ENCODE data around the gene RCCD1. TPM values are rescaled to one million over a fixed set of nuclear protein-coding genes. Genes with fewer than 3 reads are reported as not detected.

Gene RCCD1
- total and polyA plus RNA-seq, 2 donors (not counting 1 experiment from before 2014, with no cell fraction given) = 11.0 to 20.5 TPM

- ChIA-PET CTCF (interaction anchor here (0.6 to 0.8 kb wide), 2 partner anchors 8 to 10 kb away, joined by 3 read pairs; no protein-coding TSS in a partner anchor), POLR2A (no interaction called here)
- Histone ChIP-seq H3K27me3 (replicated peaks in 1 of 4; ENCODE audit: control extremely low read depth in 1 of 4, control insufficient read depth in 3 of 4, insufficient read depth in 4 of 4, low read length in 3 of 4) (no peaks in the 10 kb centered on the region), H2AFZ (ENCODE audit: insufficient read depth, low read depth, low read length, poor library complexity, severe bottlenecking) (no peak overlapping the region), H3K79me2 (ENCODE audit: control insufficient read depth, insufficient read depth, low read length) (no peaks in the 10 kb centered on the region), H3K9me3 (ENCODE audit: control extremely low read depth in 1 of 3, control insufficient read depth in 2 of 3, insufficient read depth in 1 of 3, low read length in 2 of 3) (no peaks in the 10 kb centered on the region), H3K9ac (ENCODE audit: low read length) (no peak overlapping the region), H4K20me1 (ENCODE audit: control insufficient read depth, insufficient read depth, low read length, poor library complexity, severe bottlenecking) (no peaks in the 10 kb centered on the region), H3K36me3 (replicated peaks in 1 of 2; ENCODE audit: control extremely low read depth in 1 of 2, control insufficient read depth in 1 of 2, extremely low read depth in 1 of 2, insufficient read depth in 2 of 2, low read length in 1 of 2) (peaks cover 0 to 70% of the 10 kb centered on the region in 2 experiments), H3K4me1 (ENCODE audit: control insufficient read depth in 2 of 2, insufficient read depth in 2 of 2, low read length in 2 of 2) (no peaks in the 10 kb centered on the region), H3K4me2 (replicated peaks; ENCODE audit: low read depth, low read length, poor library complexity, severe bottlenecking) (no peak overlapping the region), H3K27ac (ENCODE audit: low read length in 2 of 2) (no peak overlapping the region), H3K4me3 (ENCODE audit: control extremely low read depth in 1 of 5, extremely low read depth in 1 of 5, insufficient read depth in 1 of 5, low read depth in 2 of 5, low read length in 4 of 5) (no peak overlapping the region)
- H3K4me1 Mint-ChIP-seq = no peaks in the 10 kb centered on the region
- 89% methylated on average over 6 of the region's 8 CpGs for WGBS (ENCODE audit: insufficient coverage)
- TF ChIP-seq CTCF (IDR thresholded peaks at IDR 0.05) (no peak), EZH2 (IDR thresholded peaks at IDR 0.05; ENCODE audit: borderline replicate concordance, insufficient read depth, low read depth, low read length, poor library complexity, severe bottlenecking) (no peak)
- no peaks in the 10 kb centered on the region for H3K27me3 Mint-ChIP-seq
- intact Hi-C loops (cut with micrococcal nuclease) = no loop called here
- H3K9me3 Mint-ChIP-seq (ENCODE audit: insufficient read depth) = no peaks in the 10 kb centered on the region
- H3K27ac Mint-ChIP-seq = no peak overlapping the region
- DNase-seq = no peak
- ATAC-seq (ENCODE audit: low read depth) = no peak
- no peak overlapping the region for H3K4me3 Mint-ChIP-seq
These were observed 6.2 kb upstream of the RCCD1 start for GRCh38 chr15:90948506-90948905.

- intact Hi-C loops (cut with micrococcal nuclease) = no loop called here
- H2AFZ ChIP-seq (ENCODE audit: insufficient read depth, low read depth, low read length, poor library complexity, severe bottlenecking) = no peak overlapping the region
- no peaks in the 10 kb centered on the region for H3K79me2 ChIP-seq (ENCODE audit: control insufficient read depth, insufficient read depth, low read length)
- H3K4me3 ChIP-seq (ENCODE audit: control extremely low read depth in 1 of 5, extremely low read depth in 1 of 5, insufficient read depth in 1 of 5, low read depth in 2 of 5, low read length in 4 of 5) = no peak overlapping the region
- H3K9ac ChIP-seq (ENCODE audit: low read length) = no peak overlapping the region
- Mint-ChIP-seq H3K27ac (no peak overlapping the region), H3K9me3 (ENCODE audit: insufficient read depth) (no peaks in the 10 kb centered on the region), H3K4me1 (peaks cover 6% of the 10 kb centered on the region), H3K4me3 (no peak overlapping the region), H3K27me3 (no peaks in the 10 kb centered on the region)
- no peak overlapping the region for H3K27ac ChIP-seq (ENCODE audit: low read length in 2 of 2)
- H3K27me3 ChIP-seq (replicated peaks in 1 of 4; ENCODE audit: control extremely low read depth in 1 of 4, control insufficient read depth in 3 of 4, insufficient read depth in 4 of 4, low read length in 3 of 4) = no peaks in the 10 kb centered on the region
- peaks cover 0 to 56% of the 10 kb centered on the region in 2 experiments for H3K36me3 ChIP-seq (replicated peaks in 1 of 2; ENCODE audit: control extremely low read depth in 1 of 2, control insufficient read depth in 1 of 2, extremely low read depth in 1 of 2, insufficient read depth in 2 of 2, low read length in 1 of 2)
- peaks cover 3 to 7% of the 10 kb centered on the region in 2 donors for H3K4me1 ChIP-seq (ENCODE audit: control insufficient read depth in 2 of 2, insufficient read depth in 2 of 2, low read length in 2 of 2)
- TF ChIP-seq EZH2 (IDR thresholded peaks at IDR 0.05; ENCODE audit: borderline replicate concordance, insufficient read depth, low read depth, low read length, poor library complexity, severe bottlenecking) = no peak
- no peak for TF ChIP-seq CTCF (IDR thresholded peaks at IDR 0.05)
- no peak for ATAC-seq (ENCODE audit: low read depth)
- H3K4me2 ChIP-seq (replicated peaks; ENCODE audit: low read depth, low read length, poor library complexity, severe bottlenecking) = no peak overlapping the region
- ChIA-PET CTCF (interaction anchor here (1.4 kb wide), 1 partner anchor 18 kb away, joined by 6 read pairs; the partner anchor contains the start of gene HDDC3), POLR2A (no interaction called here)
- no peaks in the 10 kb centered on the region for H4K20me1 ChIP-seq (ENCODE audit: control insufficient read depth, insufficient read depth, low read length, poor library complexity, severe bottlenecking)
- H3K9me3 ChIP-seq (ENCODE audit: control extremely low read depth in 1 of 3, control insufficient read depth in 2 of 3, insufficient read depth in 1 of 3, low read length in 2 of 3) = no peaks in the 10 kb centered on the region
- DNase-seq = no peak
- 97% methylated on average over 23 of the region's 23 CpGs for WGBS (ENCODE audit: insufficient coverage)
These were observed 4.6 kb upstream of the RCCD1 start for GRCh38 chr15:90949979-90950675.
